Stimulated activated memory B cell treated with anti-CD40 and anti-IgM and Interleukin-4, amounts not matched to agents 10 μg/mL and 1 μg/mL and 100 μg/mL, for 72 hours (primary cell): Measurements from ENCODE around the gene CAPS.
A peak's percentile ranks its signal among the peaks of the same experiment; 100 is the strongest.
"Not testable (repeated sequence)": the region's sequence is repeated elsewhere in the genome, so short reads cannot be mapped to it uniquely, and the experiment has no call there.

Experiments
- ATAC-seq: fragments of 150-1000 bp; cut with Tn5 transposase; 2 replicates; pipeline ENCODE4 v1.10.0; 2021
- H3K27ac Mint-ChIP-seq: one replicate; pipeline ENCODE4 v1.8.0; 2022; ENCODE audit warnings: mild to moderate bottlenecking, mixed read lengths
- H3K27me3 Mint-ChIP-seq: one replicate; pipeline ENCODE4 v1.8.0; 2022; ENCODE audit warnings: mixed read lengths
- H3K36me3 Mint-ChIP-seq: one replicate; pipeline ENCODE4 v1.8.0; 2022; ENCODE audit warnings: mixed read lengths
- H3K4me1 Mint-ChIP-seq: one replicate; pipeline ENCODE4 v1.8.0; 2022; ENCODE audit warnings: mixed read lengths
- H3K4me3 Mint-ChIP-seq: one replicate; pipeline ENCODE4 v1.8.0; 2022; ENCODE audit warnings: mild to moderate bottlenecking, moderate library complexity, mixed read lengths
- H3K9me3 Mint-ChIP-seq: one replicate; pipeline ENCODE4 v1.8.0; 2022; ENCODE audit warnings: mixed read lengths

The CAPS gene

GRCh38 chr19:5884065-5884811, 29.8 kb upstream of the CAPS start:
- not testable (repeated sequence) for H3K9me3 Mint-ChIP-seq, H3K4me1 Mint-ChIP-seq, H3K27ac Mint-ChIP-seq, H3K4me3 Mint-ChIP-seq, H3K36me3 Mint-ChIP-seq
- peak; percentile 68 for ATAC-seq
- H3K27me3 Mint-ChIP-seq = peaks cover 56% of the 10 kb centered on the region

GRCh38 chr19:5889288-5889971, 24.6 kb upstream of the CAPS start:
- ATAC-seq = no peak
- Mint-ChIP-seq H3K4me3 (no peak overlapping the region), H3K4me1 (peaks cover 10% of the 10 kb centered on the region), H3K9me3 (peaks cover 3% of the 10 kb centered on the region), H3K36me3 (no peaks in the 10 kb centered on the region), H3K27ac (no peak overlapping the region), H3K27me3 (peaks cover 59% of the 10 kb centered on the region)

- peaks cover 9% of the 10 kb centered on the region for H3K4me1 Mint-ChIP-seq
- no peak overlapping the region for H3K4me3 Mint-ChIP-seq
- H3K9me3 Mint-ChIP-seq = peaks cover 3% of the 10 kb centered on the region
- H3K27me3 Mint-ChIP-seq = peaks cover 57% of the 10 kb centered on the region
- no peak overlapping the region for H3K27ac Mint-ChIP-seq
- peaks cover 4% of the 10 kb centered on the region for H3K36me3 Mint-ChIP-seq
- no peak for ATAC-seq
Measured at GRCh38 chr19:5890099-5890498, 24.0 kb upstream of the CAPS start.

DNA sequence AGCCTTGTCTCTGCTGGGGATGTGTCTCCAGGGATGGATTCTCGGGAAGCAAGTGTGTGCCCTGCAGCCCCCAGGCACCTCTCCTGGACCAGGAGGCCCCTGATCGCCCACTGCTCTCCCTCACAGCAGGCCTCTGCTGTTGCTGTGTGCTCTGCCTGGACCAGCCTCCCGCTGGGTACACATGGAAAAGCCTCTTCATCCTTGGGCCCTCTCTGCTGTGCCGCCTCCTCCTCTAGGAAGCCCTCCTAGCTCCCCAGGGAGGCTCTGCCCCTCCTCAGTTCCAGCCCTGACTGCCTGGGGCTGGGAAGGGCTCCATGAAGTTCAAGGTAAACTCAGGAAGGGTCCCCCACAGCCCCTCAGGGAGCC, 22.5 kb upstream of the CAPS start:
- H3K27me3 Mint-ChIP-seq = peaks cover 42% of the 10 kb centered on the region
- H3K4me3 Mint-ChIP-seq = no peak overlapping the region
- no peaks in the 10 kb centered on the region for H3K9me3 Mint-ChIP-seq
- no peak for ATAC-seq
- no peak overlapping the region for H3K27ac Mint-ChIP-seq
- peaks cover 15% of the 10 kb centered on the region for H3K36me3 Mint-ChIP-seq
- H3K4me1 Mint-ChIP-seq = peaks cover 9% of the 10 kb centered on the region

- peak; percentile 44 for ATAC-seq
- Mint-ChIP-seq H3K27ac (no peak overlapping the region), H3K4me3 (no peak overlapping the region), H3K36me3 (peaks cover 15% of the 10 kb centered on the region), H3K27me3 (peaks cover 36% of the 10 kb centered on the region), H3K4me1 (peaks cover 9% of the 10 kb centered on the region), H3K9me3 (no peaks in the 10 kb centered on the region)
Measured at GRCh38 chr19:5891938-5892771, 21.9 kb upstream of the CAPS start.

DNA sequence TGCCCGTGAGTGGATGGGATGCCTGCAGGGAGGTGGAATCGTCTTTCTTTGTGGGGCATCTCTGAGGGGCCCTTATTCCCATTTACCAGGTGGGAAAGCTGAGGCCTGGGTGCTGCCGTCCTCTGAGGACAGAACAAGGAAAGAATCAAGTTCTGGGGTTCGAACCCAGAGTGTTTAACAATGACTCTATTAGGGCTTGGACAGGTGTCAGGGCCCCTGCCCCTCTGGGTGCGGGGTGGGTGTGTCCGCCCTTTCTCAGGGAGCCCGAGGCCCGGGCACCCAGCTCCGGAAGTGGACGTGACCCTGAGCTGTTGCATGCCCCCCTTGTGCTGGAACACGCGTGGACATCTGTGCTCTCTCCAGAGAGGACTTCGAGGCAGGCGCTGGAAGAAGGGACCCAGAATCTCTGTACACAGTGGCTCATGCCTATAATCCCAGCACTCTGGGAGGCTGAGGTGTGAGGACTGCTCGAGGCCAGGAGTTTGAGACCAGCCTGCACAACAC, 21.2 kb upstream of the CAPS start:
- peaks cover 17% of the 10 kb centered on the region for H3K36me3 Mint-ChIP-seq

DNA sequence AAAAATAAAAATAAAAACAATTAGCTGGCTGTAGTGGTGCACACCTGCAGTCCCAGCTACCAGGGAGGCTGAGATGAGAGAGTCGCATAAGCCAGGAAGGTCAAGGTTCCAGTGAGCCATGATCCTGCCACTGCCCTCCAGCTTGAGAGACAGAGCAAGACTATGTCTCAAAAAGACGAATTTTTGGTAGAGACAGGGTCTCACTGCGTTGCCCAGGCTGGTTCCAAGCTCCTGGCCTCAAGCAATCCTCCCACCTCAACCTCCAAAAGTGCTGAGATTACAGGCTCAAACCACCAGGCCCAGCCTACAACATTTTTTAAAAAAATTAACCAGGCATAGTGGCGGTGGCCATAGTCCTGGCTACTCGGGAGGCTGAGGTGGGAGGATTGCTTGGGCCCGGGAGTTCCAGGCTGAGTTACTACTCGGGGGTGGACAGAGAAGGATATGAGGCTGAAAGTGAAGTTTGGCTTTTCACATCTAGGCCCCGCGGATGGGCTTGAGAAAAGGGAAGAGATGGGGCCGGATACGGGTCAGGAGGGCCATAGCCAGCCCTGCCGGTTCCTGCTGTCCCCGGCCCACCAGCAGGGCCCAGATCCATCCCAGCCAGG, 20.7 kb upstream of the CAPS start:
- Mint-ChIP-seq H3K9me3 (no peaks in the 10 kb centered on the region), H3K27ac (no peak overlapping the region)

More for the DNA sequence above, 21.2 kb upstream of the CAPS start:
- ATAC-seq = no peak
- no peak overlapping the region for H3K4me3 Mint-ChIP-seq
- no peak overlapping the region for H3K27ac Mint-ChIP-seq
- peaks cover 36% of the 10 kb centered on the region for H3K27me3 Mint-ChIP-seq
- H3K4me1 Mint-ChIP-seq = peaks cover 9% of the 10 kb centered on the region
- H3K9me3 Mint-ChIP-seq = no peaks in the 10 kb centered on the region

DNA sequence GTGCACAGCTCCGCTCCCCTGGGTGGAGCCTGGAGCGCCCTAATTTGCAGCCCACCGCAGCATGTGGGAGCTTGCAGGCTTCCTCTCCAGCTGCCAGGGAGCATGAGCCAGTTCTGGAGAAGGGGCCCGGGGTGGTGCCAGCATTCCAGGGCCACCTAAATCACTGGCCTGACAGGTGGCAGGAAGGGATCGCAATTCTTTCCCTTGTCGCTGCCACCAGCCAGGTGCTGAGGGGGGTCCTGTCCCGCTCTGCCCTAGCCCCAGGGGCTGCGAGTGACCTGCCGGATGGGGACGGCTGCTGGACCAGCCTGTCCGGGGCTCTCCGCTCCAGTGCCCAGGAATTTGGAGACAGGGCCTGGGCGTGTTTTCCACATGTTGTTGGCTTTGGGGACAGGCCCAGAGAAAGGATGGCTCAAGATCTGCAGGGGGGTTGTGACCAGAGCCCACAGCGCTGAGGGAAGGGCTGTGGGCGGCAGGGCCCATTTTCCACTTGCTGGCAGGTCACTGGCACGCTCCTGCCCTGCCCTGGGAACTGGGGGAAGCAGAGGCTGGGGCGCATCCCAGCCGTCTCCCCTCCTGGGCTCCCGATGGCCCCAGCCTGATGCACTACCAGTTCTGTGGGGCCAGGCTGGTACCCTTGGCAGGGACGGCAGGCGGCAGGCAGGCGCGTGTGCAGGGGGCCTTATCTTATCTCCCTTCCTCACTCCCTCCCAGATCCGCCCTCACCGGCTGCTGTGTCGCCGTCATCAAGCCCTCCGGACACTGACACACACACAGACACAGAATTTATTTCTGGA, 19.9 kb upstream of the CAPS start:
- ATAC-seq = no peak
- Mint-ChIP-seq H3K4me1 (peaks cover 9% of the 10 kb centered on the region), H3K27me3 (peaks cover 24% of the 10 kb centered on the region), H3K36me3 (peaks cover 20% of the 10 kb centered on the region), H3K9me3 (no peaks in the 10 kb centered on the region), H3K4me3 (no peak overlapping the region), H3K27ac (no peak overlapping the region)

More for the DNA sequence above, 20.7 kb upstream of the CAPS start:
- Mint-ChIP-seq H3K4me1 (peaks cover 9% of the 10 kb centered on the region), H3K27me3 (peaks cover 31% of the 10 kb centered on the region), H3K4me3 (no peak overlapping the region), H3K36me3 (peaks cover 20% of the 10 kb centered on the region)
- ATAC-seq = no peak

DNA sequence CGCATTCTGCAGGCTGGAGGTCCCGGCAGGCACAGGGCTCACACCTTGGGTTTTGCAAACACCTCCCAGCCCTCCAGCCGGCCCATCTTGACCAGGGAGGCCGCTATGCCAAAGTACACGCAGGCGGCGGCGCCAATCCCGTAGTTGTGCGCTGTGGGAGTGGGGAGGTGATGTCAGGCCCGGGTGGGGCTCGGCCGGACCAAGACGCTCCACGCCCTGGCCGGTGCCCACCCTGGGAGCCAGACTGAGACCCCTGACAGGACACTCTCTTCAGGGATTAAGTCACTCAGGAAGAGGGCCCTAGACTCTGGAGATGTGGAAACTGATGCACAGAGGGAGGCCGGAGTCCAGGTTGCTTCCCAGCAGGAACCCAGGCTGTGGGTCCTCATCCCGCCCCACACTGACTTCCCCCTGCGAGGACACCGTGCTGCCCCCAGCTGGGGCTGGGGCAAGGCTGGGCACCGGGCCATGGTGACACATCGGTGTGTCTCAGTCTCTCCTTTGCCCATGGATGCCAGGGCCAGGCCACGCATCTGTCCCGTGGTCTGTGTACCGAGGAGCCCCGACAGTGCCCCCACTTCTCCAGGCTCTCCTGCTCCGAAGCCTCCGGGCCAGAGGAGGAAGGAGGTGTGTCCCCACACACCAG, 19.2 kb upstream of the CAPS start:
- H3K4me3 Mint-ChIP-seq = no peak overlapping the region
- peaks cover 21% of the 10 kb centered on the region for H3K36me3 Mint-ChIP-seq
- ATAC-seq = no peak
- peaks cover 10% of the 10 kb centered on the region for H3K4me1 Mint-ChIP-seq
- no peak overlapping the region for H3K27ac Mint-ChIP-seq
- peaks cover 17% of the 10 kb centered on the region for H3K27me3 Mint-ChIP-seq
- H3K9me3 Mint-ChIP-seq = no peaks in the 10 kb centered on the region

- Mint-ChIP-seq H3K4me1 (peaks cover 16% of the 10 kb centered on the region), H3K4me3 (no peak overlapping the region), H3K9me3 (no peaks in the 10 kb centered on the region), H3K27me3 (peaks cover 13% of the 10 kb centered on the region), H3K36me3 (peaks cover 26% of the 10 kb centered on the region), H3K27ac (no peak overlapping the region)
- no peak for ATAC-seq
Measured at GRCh38 chr19:5895409-5895808, 18.6 kb upstream of the CAPS start.

GRCh38 chr19:5895890-5896289, 18.2 kb upstream of the CAPS start:
- no peak overlapping the region for H3K27ac Mint-ChIP-seq
- peaks cover 28% of the 10 kb centered on the region for H3K36me3 Mint-ChIP-seq
- no peak for ATAC-seq
- H3K4me1 Mint-ChIP-seq = peaks cover 18% of the 10 kb centered on the region
- H3K4me3 Mint-ChIP-seq = no peak overlapping the region
- no peaks in the 10 kb centered on the region for H3K9me3 Mint-ChIP-seq
- peaks cover 13% of the 10 kb centered on the region for H3K27me3 Mint-ChIP-seq

DNA sequence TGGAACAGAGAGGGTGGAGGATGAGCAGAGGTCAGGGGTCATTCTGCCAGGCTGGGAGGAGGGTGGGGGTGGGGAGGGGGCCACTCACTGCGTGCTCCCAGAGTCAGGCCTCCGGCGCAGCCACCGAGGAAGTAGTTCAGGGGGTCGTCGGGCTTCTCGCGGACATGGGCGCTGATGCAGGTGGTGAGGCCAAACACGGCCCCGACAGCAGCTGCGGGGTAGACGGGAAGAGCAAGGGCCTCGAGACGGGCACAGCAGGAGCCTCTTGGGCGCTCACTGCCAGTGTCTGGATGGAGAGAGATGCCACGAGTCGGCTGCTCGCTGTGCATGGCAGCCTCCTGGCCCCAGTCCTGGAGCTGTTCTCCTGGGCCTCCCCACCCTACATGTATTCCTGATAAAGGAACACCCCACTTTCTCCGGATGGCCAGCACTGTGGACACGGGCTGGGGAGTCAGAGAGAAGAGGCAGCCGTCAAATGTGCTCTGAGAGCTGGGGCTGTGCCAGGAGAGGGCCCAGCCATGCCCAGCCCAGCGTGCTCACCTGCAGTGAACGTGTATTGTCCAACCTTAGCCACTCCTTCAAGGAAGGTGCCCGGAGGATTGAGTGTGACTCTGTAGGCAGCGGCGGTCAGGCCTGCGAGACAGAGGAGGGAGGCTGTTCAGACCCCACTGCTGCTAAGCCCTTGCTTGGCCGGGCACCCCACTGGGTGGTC, 17.5 kb upstream of the CAPS start:
- H3K27me3 Mint-ChIP-seq = peaks cover 10% of the 10 kb centered on the region
- H3K9me3 Mint-ChIP-seq = no peaks in the 10 kb centered on the region
- H3K36me3 Mint-ChIP-seq = peaks cover 32% of the 10 kb centered on the region
- H3K4me3 Mint-ChIP-seq = no peak overlapping the region
- no peak overlapping the region for H3K27ac Mint-ChIP-seq
- ATAC-seq = no peak
- peaks cover 25% of the 10 kb centered on the region for H3K4me1 Mint-ChIP-seq

- ATAC-seq = no peak
- Mint-ChIP-seq H3K36me3 (peaks cover 32% of the 10 kb centered on the region), H3K27ac (no peak overlapping the region)
Measured at GRCh38 chr19:5897189-5897969, 16.7 kb upstream of the CAPS start.

More at GRCh38 chr19:5897189-5897969, 16.7 kb upstream of the CAPS start:
- Mint-ChIP-seq H3K4me3 (no peak overlapping the region), H3K27me3 (peaks cover 2% of the 10 kb centered on the region), H3K4me1 (peaks cover 28% of the 10 kb centered on the region), H3K9me3 (no peaks in the 10 kb centered on the region)
